OCI-LY7 (cell line): ENCODE data around the gene KBTBD8.

Experiments
- EZH2phosphoT487 ChIP-seq: fragments of 200-600 bp; sonication (generic); IDR thresholded peaks from 2 replicates; pipeline ENCODE4 v1.6.1; 2018; ENCODE audit warnings: low read depth, borderline replicate concordance, mild to moderate bottlenecking, mixed run types, antibody characterized with exemption, low read length, moderate library complexity, mixed read lengths
- TF ChIP-seq, protein P1 (sequence below): fragments of 200-600 bp; sonication (generic); conservative IDR thresholded peaks from 2 replicates; pipeline ENCODE4 v1.5.1; 2014; ENCODE audit warnings: mild to moderate bottlenecking, antibody characterized with exemption, low read length, moderate library complexity, mixed read lengths

DNA sequence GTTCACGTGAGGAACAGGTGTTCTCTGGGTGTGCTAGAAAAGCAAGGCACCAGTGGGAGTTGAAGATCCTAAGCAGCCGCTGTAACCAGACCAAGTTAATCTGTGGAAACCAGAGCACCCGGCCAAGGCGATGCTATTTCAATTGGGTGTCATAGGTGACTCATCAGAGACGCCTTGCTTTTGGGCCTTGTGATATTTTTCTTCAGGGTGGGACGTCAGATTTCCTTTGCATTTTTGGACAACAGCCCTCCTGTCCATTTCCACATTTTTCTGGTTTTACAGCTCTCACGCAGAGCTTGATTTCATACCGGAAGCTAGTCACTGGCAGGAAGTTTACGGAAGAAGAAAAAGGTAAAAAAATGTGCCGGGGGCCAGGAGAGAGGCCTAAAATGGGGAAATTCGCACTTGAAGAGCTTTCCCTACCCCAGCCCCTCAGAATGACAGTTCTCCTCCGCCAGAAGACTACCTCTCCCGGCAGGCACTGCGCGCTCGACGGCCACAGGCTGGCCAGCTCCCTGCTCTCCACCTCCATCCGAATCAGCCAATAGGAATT is 471 bp upstream of the KBTBD8 start:
- TF ChIP-seq, protein P1, sequence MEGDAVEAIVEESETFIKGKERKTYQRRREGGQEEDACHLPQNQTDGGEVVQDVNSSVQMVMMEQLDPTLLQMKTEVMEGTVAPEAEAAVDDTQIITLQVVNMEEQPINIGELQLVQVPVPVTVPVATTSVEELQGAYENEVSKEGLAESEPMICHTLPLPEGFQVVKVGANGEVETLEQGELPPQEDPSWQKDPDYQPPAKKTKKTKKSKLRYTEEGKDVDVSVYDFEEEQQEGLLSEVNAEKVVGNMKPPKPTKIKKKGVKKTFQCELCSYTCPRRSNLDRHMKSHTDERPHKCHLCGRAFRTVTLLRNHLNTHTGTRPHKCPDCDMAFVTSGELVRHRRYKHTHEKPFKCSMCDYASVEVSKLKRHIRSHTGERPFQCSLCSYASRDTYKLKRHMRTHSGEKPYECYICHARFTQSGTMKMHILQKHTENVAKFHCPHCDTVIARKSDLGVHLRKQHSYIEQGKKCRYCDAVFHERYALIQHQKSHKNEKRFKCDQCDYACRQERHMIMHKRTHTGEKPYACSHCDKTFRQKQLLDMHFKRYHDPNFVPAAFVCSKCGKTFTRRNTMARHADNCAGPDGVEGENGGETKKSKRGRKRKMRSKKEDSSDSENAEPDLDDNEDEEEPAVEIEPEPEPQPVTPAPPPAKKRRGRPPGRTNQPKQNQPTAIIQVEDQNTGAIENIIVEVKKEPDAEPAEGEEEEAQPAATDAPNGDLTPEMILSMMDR: no peak
- no peak for TF ChIP-seq EZH2phosphoT487
